Adrenal gland (tissue), 5 donors: ENCODE data around the gene DNAJC1.

Experiments used
- POLR2A ChIP-seq, 2 donors: fragments of 450-650 bp; IDR thresholded peaks; one replicate each; pipeline ENCODE4 v1.6.1; 2017; ENCODE audit warnings: antibody characterized with exemption in 2 of 2, mild to moderate bottlenecking in 2 of 2, moderate library complexity in 1 of 2
- TF ChIP-seq, protein P1 (sequence below), 6 experiments: fragments of 450-650 bp in 4 of 6; fragments of 200-600 bp in 2 of 6; sonication (generic) in 1 of 6; IDR thresholded peaks; 1 replicate in 5 of 6; 2 replicates in 1 of 6; pipeline versions ENCODE4 v1.5.1 to v1.8.0; 2016 to 2021; ENCODE audit warnings: antibody characterized with exemption in 6 of 6, mild to moderate bottlenecking in 2 of 6, moderate library complexity in 1 of 6
- donor health status: DM: no; HTN: no; CAD: no.

DNA sequence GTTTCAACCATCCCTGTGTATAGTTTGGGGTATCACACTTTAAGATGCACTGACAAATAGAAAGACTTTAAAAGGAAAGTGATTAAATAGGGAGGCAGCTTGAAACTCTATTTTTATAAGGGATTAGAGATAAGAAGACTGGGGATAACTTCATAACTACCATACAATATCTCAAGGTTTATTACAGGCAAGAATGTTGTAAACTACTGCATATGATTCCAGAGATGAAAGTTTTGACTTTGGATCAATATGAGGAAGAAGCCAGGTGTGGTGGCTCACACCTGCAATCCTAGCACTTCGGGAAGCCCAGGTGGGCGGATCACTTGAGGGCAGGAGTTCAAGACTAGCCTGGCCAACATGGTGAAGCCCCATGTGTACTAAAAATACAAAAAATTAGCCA lies 96.1 kb downstream of the DNAJC1 start:
- TF ChIP-seq POLR2A (IDR thresholded peaks at IDR 0.05) = no peak
- TF ChIP-seq, protein P1, sequence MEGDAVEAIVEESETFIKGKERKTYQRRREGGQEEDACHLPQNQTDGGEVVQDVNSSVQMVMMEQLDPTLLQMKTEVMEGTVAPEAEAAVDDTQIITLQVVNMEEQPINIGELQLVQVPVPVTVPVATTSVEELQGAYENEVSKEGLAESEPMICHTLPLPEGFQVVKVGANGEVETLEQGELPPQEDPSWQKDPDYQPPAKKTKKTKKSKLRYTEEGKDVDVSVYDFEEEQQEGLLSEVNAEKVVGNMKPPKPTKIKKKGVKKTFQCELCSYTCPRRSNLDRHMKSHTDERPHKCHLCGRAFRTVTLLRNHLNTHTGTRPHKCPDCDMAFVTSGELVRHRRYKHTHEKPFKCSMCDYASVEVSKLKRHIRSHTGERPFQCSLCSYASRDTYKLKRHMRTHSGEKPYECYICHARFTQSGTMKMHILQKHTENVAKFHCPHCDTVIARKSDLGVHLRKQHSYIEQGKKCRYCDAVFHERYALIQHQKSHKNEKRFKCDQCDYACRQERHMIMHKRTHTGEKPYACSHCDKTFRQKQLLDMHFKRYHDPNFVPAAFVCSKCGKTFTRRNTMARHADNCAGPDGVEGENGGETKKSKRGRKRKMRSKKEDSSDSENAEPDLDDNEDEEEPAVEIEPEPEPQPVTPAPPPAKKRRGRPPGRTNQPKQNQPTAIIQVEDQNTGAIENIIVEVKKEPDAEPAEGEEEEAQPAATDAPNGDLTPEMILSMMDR (IDR thresholded peaks at IDR 0.05) = no peak
